Hindlimb muscle (tissue), 1 donor: ENCODE results near the gene SCAANT1. TPM values are rescaled to one million over a fixed set of nuclear protein-coding genes. Genes with fewer than 3 reads are reported as not detected.

Experiments
- polyA plus RNA-seq: library from polyadenylated mRNA; unstranded; fragments of 120-200 nt; gene quantifications from one replicate; pipeline ENCODE4 v1.2.1, GENCODE V29; 2013; ENCODE audit not compliant: insufficient read length

The SCAANT1 gene
- polyA plus RNA-seq, 1 donor: 1.1 TPM

Other genes with a start within 250 kb of the SCAANT1 start
- gene C3orf49, start 93.1 kb downstream of the SCAANT1 start, polyA plus RNA-seq: 0.41 TPM
- 50.9 TPM for gene THOC7, start 48.6 kb downstream of the SCAANT1 start, polyA plus RNA-seq
- 13.6 TPM for gene ATXN7, start 48.5 kb downstream of the SCAANT1 start, polyA plus RNA-seq
- gene PSMD6, start 111.1 kb upstream of the SCAANT1 start, polyA plus RNA-seq: 71.1 TPM